HEK293 (cell line): ENCODE results near the gene HSPH1.

Experiments
- CTCF ChIA-PET: fragments of 350-600 bp; formaldehyde crosslinking; extraction: SDS; loops from one replicate; lab custom pipeline; 2021; ENCODE audit warnings: antibody characterized with exemption; lab: Yijun Ruan, JAX
- POLR2A ChIA-PET: fragments of 300-600 bp; formaldehyde crosslinking; extraction: SDS; loops from one replicate; lab custom pipeline; 2020; ENCODE audit warnings: antibody characterized with exemption, inconsistent platforms; lab: Yijun Ruan, JAX
- H3K27ac ChIP-seq: fragments of 200-500 bp; sonication (Bioruptor generic); 2 replicates; pipeline ENCODE4 v1.5.1; 2014; ENCODE audit warnings: low read depth, low read length, control low read depth, inconsistent platforms; ENCODE audit errors: extremely low read depth
- H3K36me3 ChIP-seq, 2 experiments: fragments of 200-500 bp in 1 of 2; sonication (Bioruptor generic) in 1 of 2; 1 replicate in 1 of 2; 2 replicates in 1 of 2; pipeline ENCODE4 v1.5.1; 2014 to 2017; ENCODE audit warnings: inconsistent platforms in 2 of 2, low read length in 2 of 2; ENCODE audit not compliant: control insufficient read depth in 2 of 2, insufficient read depth in 1 of 2
- H3K4me1 ChIP-seq: fragments of 200-500 bp; sonication (Bioruptor generic); 2 replicates; pipeline ENCODE4 v1.5.1; 2014; ENCODE audit warnings: mild to moderate bottlenecking, low read length, inconsistent platforms; ENCODE audit not compliant: control insufficient read depth, insufficient read depth
- H3K4me3 ChIP-seq: 2 replicates; pipeline ENCODE4 v1.5.1; 2011; ENCODE audit warnings: low read depth, mild to moderate bottlenecking, control low read depth, low read length, moderate library complexity
- H3K9me3 ChIP-seq: fragments of 200-500 bp; sonication (Bioruptor generic); 2 replicates; pipeline ENCODE4 v1.5.1; 2014; ENCODE audit warnings: low read depth, low read length, inconsistent platforms; ENCODE audit not compliant: control insufficient read depth, insufficient read depth
- BCL6B ChIP-seq: fragments of 450-650 bp; formaldehyde crosslinking; IDR thresholded peaks from 2 replicates; pipeline ENCODE4 v1.5.1; 2017; ENCODE audit warnings: missing biosample characterization, missing genetic modification characterization
- MYNN ChIP-seq: fragments of 450-650 bp; formaldehyde crosslinking; IDR thresholded peaks from 2 replicates; pipeline ENCODE4 v1.5.1; 2016; ENCODE audit warnings: missing biosample characterization, missing genetic modification characterization, borderline replicate concordance
- PBX3 ChIP-seq: sonication (generic); formaldehyde crosslinking; IDR thresholded peaks from 2 replicates; pipeline ENCODE4 v1.8.1; 2022; ENCODE audit warnings: mild to moderate bottlenecking, moderate library complexity, missing genetic modification reagents
- ZBTB1 ChIP-seq: fragments of 450-650 bp; formaldehyde crosslinking; IDR thresholded peaks from 2 replicates; pipeline ENCODE4 v1.5.1; 2016; ENCODE audit warnings: missing biosample characterization, missing genetic modification characterization
- ZNF174 ChIP-seq: fragments of 450-650 bp; formaldehyde crosslinking; IDR thresholded peaks from 2 replicates; pipeline ENCODE4 v1.5.0; 2017; ENCODE audit warnings: missing biosample characterization, mild to moderate bottlenecking, missing genetic modification characterization
- ZNF175 ChIP-seq: fragments of 450-650 bp; formaldehyde crosslinking; IDR thresholded peaks from 2 replicates; pipeline ENCODE4 v1.5.1; 2016; ENCODE audit warnings: missing biosample characterization, missing genetic modification characterization
- ZNF202 ChIP-seq: fragments of 450-650 bp; formaldehyde crosslinking; IDR thresholded peaks from 2 replicates; pipeline ENCODE4 v1.5.1; 2016; ENCODE audit warnings: missing biosample characterization, missing genetic modification characterization, borderline replicate concordance
- ZNF266 ChIP-seq: fragments of 450-650 bp; formaldehyde crosslinking; IDR thresholded peaks from 2 replicates; pipeline ENCODE4 v1.5.1; 2016; ENCODE audit warnings: missing biosample characterization, missing genetic modification characterization, low read depth
- ZNF366 ChIP-seq: fragments of 450-650 bp; formaldehyde crosslinking; conservative IDR thresholded peaks from 2 replicates; pipeline ENCODE4 v1.5.1; 2016; ENCODE audit warnings: missing biosample characterization, missing genetic modification characterization
- ZNF398 ChIP-seq: fragments of 450-650 bp; formaldehyde crosslinking; IDR thresholded peaks from 2 replicates; pipeline ENCODE4 v1.5.1; 2017; ENCODE audit warnings: missing biosample characterization, missing genetic modification characterization
- ZNF449 ChIP-seq: fragments of 450-650 bp; formaldehyde crosslinking; IDR thresholded peaks from 2 replicates; pipeline ENCODE4 v1.5.1; 2017; ENCODE audit warnings: missing biosample characterization, mild to moderate bottlenecking, missing genetic modification characterization, moderate library complexity
- ZNF48 ChIP-seq: fragments of 450-650 bp; formaldehyde crosslinking; IDR thresholded peaks from 2 replicates; pipeline ENCODE4 v1.5.1; 2016; ENCODE audit warnings: missing biosample characterization, missing genetic modification characterization
- ZNF580 ChIP-seq: fragments of 450-650 bp; formaldehyde crosslinking; IDR thresholded peaks from 2 replicates; pipeline ENCODE4 v1.5.1; 2016; ENCODE audit warnings: missing biosample characterization, missing genetic modification characterization
- ZNF639 ChIP-seq: fragments of 450-650 bp; formaldehyde crosslinking; IDR thresholded peaks from 2 replicates; pipeline ENCODE4 v1.5.1; 2016; ENCODE audit warnings: missing biosample characterization, missing genetic modification characterization
- ZNF677 ChIP-seq: fragments of 450-650 bp; IDR thresholded peaks from 2 replicates; pipeline ENCODE4 v1.5.0; 2018; ENCODE audit warnings: missing biosample characterization, mild to moderate bottlenecking, missing genetic modification characterization, moderate library complexity
- ZNF704 ChIP-seq: fragments of 450-650 bp; formaldehyde crosslinking; IDR thresholded peaks from 2 replicates; pipeline ENCODE4 v1.5.1; 2016; ENCODE audit warnings: missing biosample characterization, missing genetic modification characterization
- ZNF707 ChIP-seq: fragments of 450-650 bp; formaldehyde crosslinking; IDR thresholded peaks from 2 replicates; pipeline ENCODE4 v1.5.1; 2016; ENCODE audit warnings: missing biosample characterization, missing genetic modification characterization

The HSPH1 gene

GRCh38 chr13:31116224-31116623 is 45.5 kb downstream of the HSPH1 start (continued):
- TF ChIP-seq ZNF202 = no peak
- TF ChIP-seq ZNF704 (tag by site-specific recombination) = no peak
- TF ChIP-seq PBX3 (CRISPR knock-in tag) = no peak
- no peak for TF ChIP-seq ZNF639

- POLR2A ChIA-PET = no interaction called here
- no peak for TF ChIP-seq ZNF174 (tag by site-specific recombination)
- no peak for TF ChIP-seq ZBTB1
- TF ChIP-seq ZNF366 (tag by site-specific recombination) = no peak
- TF ChIP-seq ZNF175 (tag by site-specific recombination) = no peak
- TF ChIP-seq ZNF48 (tag by site-specific recombination) = no peak
- TF ChIP-seq ZNF580 (tag by site-specific recombination) = no peak
- no peak for TF ChIP-seq ZNF677 (tag by site-specific recombination)
- TF ChIP-seq ZNF449 (tag by site-specific recombination) = no peak
- TF ChIP-seq ZNF266 = no peak
- TF ChIP-seq MYNN (tag by site-specific recombination) = no peak
- no peak for TF ChIP-seq ZNF398
- no peak for TF ChIP-seq ZNF707 (tag by site-specific recombination)
- no peak for TF ChIP-seq BCL6B
- H3K4me3 ChIP-seq = no peak overlapping the region
- no peaks in the 10 kb centered on the region for H3K9me3 ChIP-seq
- H3K36me3 ChIP-seq = no peaks in the 10 kb centered on the region
- H3K27ac ChIP-seq = no peak overlapping the region
- CTCF ChIA-PET = no interaction called here
- no peaks in the 10 kb centered on the region for H3K4me1 ChIP-seq
Measured at GRCh38 chr13:31115616-31116015, 46.1 kb downstream of the HSPH1 start.
